ENCODE data around the gene DYNLT1. TPM values are rescaled to one million over a fixed set of nuclear protein-coding genes. Genes with fewer than 3 reads are reported as not detected.
"Not testable (repeated sequence)": the region's sequence is repeated elsewhere in the genome, so short reads cannot be mapped to it uniquely, and the experiment has no call there.

DYNLT1 gene
- total RNA-seq, 1 donor from 2014 or later = 32.4 TPM

DNA sequence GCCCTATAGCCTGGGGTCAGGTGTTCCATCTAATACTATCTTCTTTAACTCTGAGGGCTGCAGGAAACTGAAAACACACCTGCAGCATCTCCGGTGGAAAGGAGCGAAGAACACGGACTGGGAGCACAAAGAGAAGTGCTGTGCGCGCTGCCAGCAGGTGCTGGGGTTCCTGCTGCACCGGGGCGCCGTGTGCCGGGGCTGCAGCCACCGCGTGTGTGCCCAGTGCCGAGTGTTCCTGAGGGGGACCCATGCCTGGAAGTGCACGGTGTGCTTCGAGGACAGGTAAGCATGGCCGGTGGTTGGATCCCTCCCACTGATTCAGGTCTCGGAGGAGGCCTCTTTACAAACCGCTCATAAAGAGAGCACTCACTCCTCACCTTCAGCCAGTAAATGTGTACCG lies 20.8 kb upstream of the DYNLT1 start:
- H3K36me3 ChIP-seq (ENCODE audit: control insufficient read depth in 3 of 3, insufficient read depth in 3 of 3, low read length in 3 of 3) = peaks cover 0 to 3% (median 2%) of the 10 kb centered on the region in 3 donors
- H3K9me3 ChIP-seq (ENCODE audit: control insufficient read depth in 3 of 3, low read length in 3 of 3) = no peaks in the 10 kb centered on the region
- H3K4me1 ChIP-seq (ENCODE audit: control insufficient read depth in 3 of 3, insufficient read depth in 3 of 3, low read length in 3 of 3) = peaks cover 26 to 46% (median 39%) of the 10 kb centered on the region in 3 donors
- H3K9ac ChIP-seq (ENCODE audit: low read depth in 1 of 3, low read length in 3 of 3) = no peak overlapping the region
- H3K27ac ChIP-seq (ENCODE audit: low read depth, low read length) = no peak overlapping the region
- no peak overlapping the region for H3K4me3 ChIP-seq (ENCODE audit: low read length in 3 of 3)
- no peaks in the 10 kb centered on the region for H3K27me3 ChIP-seq (ENCODE audit: control insufficient read depth in 3 of 3, insufficient read depth in 3 of 3, low read length in 3 of 3)

DNA sequence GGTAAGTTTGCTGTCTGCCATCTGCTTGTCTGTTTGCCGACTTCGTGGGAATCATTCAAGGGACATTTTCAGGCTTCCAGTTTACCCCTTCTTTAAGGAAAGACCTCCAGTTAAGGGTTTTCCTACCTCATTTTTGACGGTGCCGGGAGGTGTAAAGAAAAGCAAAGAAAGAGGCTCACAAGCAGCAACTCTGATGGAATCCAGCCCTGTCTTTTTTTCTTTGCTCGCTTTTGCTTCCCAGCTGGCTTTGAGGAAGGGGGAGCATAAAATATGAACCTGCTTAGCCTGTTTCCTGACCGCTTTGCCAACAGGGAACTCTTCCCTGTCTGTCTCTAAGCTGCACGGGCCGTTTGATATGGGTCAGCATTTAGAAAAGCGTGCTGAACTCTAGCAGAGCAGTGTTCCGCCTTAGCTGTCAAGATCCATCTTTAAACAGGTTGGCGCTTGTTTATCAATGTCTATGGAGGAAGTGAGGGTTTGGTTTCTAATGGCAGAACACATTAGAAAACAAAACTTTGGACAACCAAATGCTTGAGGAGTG lies 19.2 kb upstream of the DYNLT1 start:
- Histone ChIP-seq H3K9me3 (ENCODE audit: control insufficient read depth in 3 of 3, low read length in 3 of 3) (no peaks in the 10 kb centered on the region), H3K27ac (ENCODE audit: low read depth, low read length) (peak overlapping the region; percentile 65), H3K36me3 (ENCODE audit: control insufficient read depth in 3 of 3, insufficient read depth in 3 of 3, low read length in 3 of 3) (peaks cover 0 to 3% (median 2%) of the 10 kb centered on the region in 3 donors), H3K4me1 (ENCODE audit: control insufficient read depth in 3 of 3, insufficient read depth in 3 of 3, low read length in 3 of 3) (peaks cover 26 to 39% (median 38%) of the 10 kb centered on the region in 3 donors), H3K4me3 (ENCODE audit: low read length in 3 of 3) (peak overlapping the region; percentile 72 to 82 (median 78)), H3K9ac (ENCODE audit: low read depth in 1 of 3, low read length in 3 of 3) (peak overlapping the region; percentile 67 to 85 (median 84)), H3K27me3 (ENCODE audit: control insufficient read depth in 3 of 3, insufficient read depth in 3 of 3, low read length in 3 of 3) (no peaks in the 10 kb centered on the region)

GRCh38 chr6:158662954-158663624 lies 18.5 kb upstream of the DYNLT1 start:
- Histone ChIP-seq H3K4me3 (ENCODE audit: low read length in 3 of 3) (peak overlapping the region; percentile 72 to 82 (median 78)), H3K9ac (ENCODE audit: low read depth in 1 of 3, low read length in 3 of 3) (peak overlapping the region; percentile 67 to 85 (median 84)), H3K27ac (ENCODE audit: low read depth, low read length) (peak overlapping the region; percentile 65), H3K27me3 (ENCODE audit: control insufficient read depth in 3 of 3, insufficient read depth in 3 of 3, low read length in 3 of 3) (no peaks in the 10 kb centered on the region), H3K9me3 (ENCODE audit: control insufficient read depth in 3 of 3, low read length in 3 of 3) (no peaks in the 10 kb centered on the region), H3K36me3 (ENCODE audit: control insufficient read depth in 3 of 3, insufficient read depth in 3 of 3, low read length in 3 of 3) (peaks cover 0 to 3% (median 2%) of the 10 kb centered on the region in 3 donors), H3K4me1 (ENCODE audit: control insufficient read depth in 3 of 3, insufficient read depth in 3 of 3, low read length in 3 of 3) (peaks cover 26 to 39% (median 33%) of the 10 kb centered on the region in 3 donors)

DNA sequence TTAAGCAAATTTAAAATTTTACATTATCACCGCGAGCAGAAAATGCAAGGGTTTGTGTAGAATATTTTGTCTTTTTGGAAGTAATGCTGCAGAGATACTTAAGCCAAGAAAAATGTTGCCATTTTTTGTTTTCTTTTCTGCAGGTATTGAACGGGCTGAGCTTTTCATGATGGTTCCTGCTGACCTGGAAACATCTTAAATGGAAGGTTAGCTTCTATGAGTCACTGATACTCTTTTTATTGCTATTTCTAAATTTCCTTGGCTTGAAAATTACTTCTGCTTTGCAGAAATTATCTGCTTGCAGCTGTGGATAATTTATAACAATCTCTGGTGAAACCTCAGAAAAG lies 18.0 kb upstream of the DYNLT1 start:
- no peaks in the 10 kb centered on the region for H3K27me3 ChIP-seq (ENCODE audit: control insufficient read depth in 3 of 3, insufficient read depth in 3 of 3, low read length in 3 of 3)
- peaks cover 25 to 35% (median 33%) of the 10 kb centered on the region in 3 donors for H3K4me1 ChIP-seq (ENCODE audit: control insufficient read depth in 3 of 3, insufficient read depth in 3 of 3, low read length in 3 of 3)
- H3K36me3 ChIP-seq (ENCODE audit: control insufficient read depth in 3 of 3, insufficient read depth in 3 of 3, low read length in 3 of 3) = peaks cover 0 to 3% (median 2%) of the 10 kb centered on the region in 3 donors
- peak overlapping the region; percentile 72 to 82 (median 78) for H3K4me3 ChIP-seq (ENCODE audit: low read length in 3 of 3)
- no peaks in the 10 kb centered on the region for H3K9me3 ChIP-seq (ENCODE audit: control insufficient read depth in 3 of 3, low read length in 3 of 3)
- H3K27ac ChIP-seq (ENCODE audit: low read depth, low read length) = peak overlapping the region; percentile 65
- H3K9ac ChIP-seq (ENCODE audit: low read depth in 1 of 3, low read length in 3 of 3) = peak overlapping the region; percentile 67 to 85 (median 84)

- no peak overlapping the region for H3K4me3 ChIP-seq (ENCODE audit: low read length in 3 of 3)
- H3K27me3 ChIP-seq (ENCODE audit: control insufficient read depth in 3 of 3, insufficient read depth in 3 of 3, low read length in 3 of 3) = no peaks in the 10 kb centered on the region
- H3K36me3 ChIP-seq (ENCODE audit: control insufficient read depth in 3 of 3, insufficient read depth in 3 of 3, low read length in 3 of 3) = peaks cover 0 to 3% (median 0%) of the 10 kb centered on the region in 3 donors
- H3K9me3 ChIP-seq (ENCODE audit: control insufficient read depth in 3 of 3, low read length in 3 of 3) = no peaks in the 10 kb centered on the region
- no peak overlapping the region for H3K27ac ChIP-seq (ENCODE audit: low read depth, low read length)
- H3K9ac ChIP-seq (ENCODE audit: low read depth in 1 of 3, low read length in 3 of 3) = no peak overlapping the region
- peaks cover 15 to 22% (median 21%) of the 10 kb centered on the region in 3 donors for H3K4me1 ChIP-seq (ENCODE audit: control insufficient read depth in 3 of 3, insufficient read depth in 3 of 3, low read length in 3 of 3)
These were observed 16.7 kb upstream of the DYNLT1 start for GRCh38 chr6:158661156-158661685.

GRCh38 chr6:158660333-158660754 lies 15.8 kb upstream of the DYNLT1 start:
- Histone ChIP-seq H3K27ac (ENCODE audit: low read depth, low read length) (no peak overlapping the region), H3K27me3 (ENCODE audit: control insufficient read depth in 3 of 3, insufficient read depth in 3 of 3, low read length in 3 of 3) (no peaks in the 10 kb centered on the region), H3K36me3 (ENCODE audit: control insufficient read depth in 3 of 3, insufficient read depth in 3 of 3, low read length in 3 of 3) (peaks cover 0 to 2% (median 0%) of the 10 kb centered on the region in 3 donors), H3K9me3 (ENCODE audit: control insufficient read depth in 3 of 3, low read length in 3 of 3) (no peaks in the 10 kb centered on the region), H3K9ac (ENCODE audit: low read depth in 1 of 3, low read length in 3 of 3) (no peak overlapping the region), H3K4me1 (ENCODE audit: control insufficient read depth in 3 of 3, insufficient read depth in 3 of 3, low read length in 3 of 3) (peaks cover 21 to 28% (median 27%) of the 10 kb centered on the region in 3 donors), H3K4me3 (ENCODE audit: low read length in 3 of 3) (no peak overlapping the region)

- H3K4me3 ChIP-seq (ENCODE audit: low read length in 3 of 3); H3K27ac ChIP-seq (ENCODE audit: low read depth, low read length); H3K9me3 ChIP-seq (ENCODE audit: control insufficient read depth in 3 of 3, low read length in 3 of 3); H3K36me3 ChIP-seq (ENCODE audit: control insufficient read depth in 3 of 3, insufficient read depth in 3 of 3, low read length in 3 of 3); H3K27me3 ChIP-seq (ENCODE audit: control insufficient read depth in 3 of 3, insufficient read depth in 3 of 3, low read length in 3 of 3); H3K9ac ChIP-seq (ENCODE audit: low read depth in 1 of 3, low read length in 3 of 3): not testable (repeated sequence)
- peaks cover 21 to 24% (median 21%) of the 10 kb centered on the region in 3 donors for H3K4me1 ChIP-seq (ENCODE audit: control insufficient read depth in 3 of 3, insufficient read depth in 3 of 3, low read length in 3 of 3)
These were observed 12.4 kb upstream of the DYNLT1 start for GRCh38 chr6:158656986-158657385.

- Histone ChIP-seq H3K27me3 (ENCODE audit: control insufficient read depth in 3 of 3, insufficient read depth in 3 of 3, low read length in 3 of 3) (no peaks in the 10 kb centered on the region), H3K9me3 (ENCODE audit: control insufficient read depth in 3 of 3, low read length in 3 of 3) (no peaks in the 10 kb centered on the region), H3K4me3 (ENCODE audit: low read length in 3 of 3) (peak overlapping the region in 1 of 3 donors; percentile 28), H3K9ac (ENCODE audit: low read depth in 1 of 3, low read length in 3 of 3) (no peak overlapping the region), H3K4me1 (ENCODE audit: control insufficient read depth in 3 of 3, insufficient read depth in 3 of 3, low read length in 3 of 3) (peaks cover 21 to 24% (median 21%) of the 10 kb centered on the region in 3 donors), H3K27ac (ENCODE audit: low read depth, low read length) (peak overlapping the region; percentile 81), H3K36me3 (ENCODE audit: control insufficient read depth in 3 of 3, insufficient read depth in 3 of 3, low read length in 3 of 3) (no peaks in the 10 kb centered on the region)
These were observed 11.3 kb upstream of the DYNLT1 start for GRCh38 chr6:158655569-158656450.

DNA sequence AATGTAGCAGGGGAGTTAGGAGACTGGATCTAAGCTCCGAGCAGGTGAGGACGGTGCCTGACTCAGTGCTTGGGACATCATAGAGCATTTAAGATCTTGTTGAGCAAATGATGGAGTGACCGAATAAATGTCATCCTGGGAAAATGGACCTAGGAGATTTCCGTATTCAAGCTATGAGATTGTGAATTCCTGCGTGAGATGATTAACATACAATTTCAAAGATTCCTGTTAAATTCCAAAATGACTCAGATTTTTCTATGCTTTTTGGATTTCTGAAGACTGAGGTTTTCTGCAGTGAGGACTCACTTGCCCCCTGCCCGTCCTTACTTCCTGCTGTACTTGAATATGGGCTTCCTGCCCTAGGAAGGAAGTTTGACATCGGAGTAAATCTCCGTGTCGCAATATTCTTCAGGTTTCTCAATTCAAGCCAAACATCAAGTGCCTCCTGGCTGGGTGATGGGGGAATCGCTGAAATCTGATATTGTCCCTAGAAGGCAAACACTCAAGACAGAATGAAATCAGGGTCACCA lies 10.5 kb upstream of the DYNLT1 start:
- H3K4me3 ChIP-seq (ENCODE audit: low read length in 3 of 3) = peak overlapping the region in 2 of 3 donors; percentile 28 to 46
- no peaks in the 10 kb centered on the region for H3K27me3 ChIP-seq (ENCODE audit: control insufficient read depth in 3 of 3, insufficient read depth in 3 of 3, low read length in 3 of 3)
- H3K27ac ChIP-seq (ENCODE audit: low read depth, low read length) = peak overlapping the region; percentile 81
- H3K4me1 ChIP-seq (ENCODE audit: control insufficient read depth in 3 of 3, insufficient read depth in 3 of 3, low read length in 3 of 3) = peaks cover 21 to 24% (median 21%) of the 10 kb centered on the region in 3 donors
- H3K9ac ChIP-seq (ENCODE audit: low read depth in 1 of 3, low read length in 3 of 3) = no peak overlapping the region
- no peaks in the 10 kb centered on the region for H3K9me3 ChIP-seq (ENCODE audit: control insufficient read depth in 3 of 3, low read length in 3 of 3)
- no peaks in the 10 kb centered on the region for H3K36me3 ChIP-seq (ENCODE audit: control insufficient read depth in 3 of 3, insufficient read depth in 3 of 3, low read length in 3 of 3)
